ENCODE data around the gene RAD54L2. TPM values are rescaled to one million over a fixed set of nuclear protein-coding genes. Genes with fewer than 3 reads are reported as not detected.

RAD54L2 gene
- total and polyA plus RNA-seq, 2 experiments from 2014 or later = 10.8 to 17.5 TPM

- 97% methylated on average over 13 of the region's 14 CpGs for WGBS (ENCODE audit: low lambda C conversion rate, missing lambda C conversion rate)
- TF ChIP-seq EZH2 (IDR thresholded peaks at IDR 0.05; ENCODE audit: borderline replicate concordance) = no peak
- TF ChIP-seq, protein P1, sequence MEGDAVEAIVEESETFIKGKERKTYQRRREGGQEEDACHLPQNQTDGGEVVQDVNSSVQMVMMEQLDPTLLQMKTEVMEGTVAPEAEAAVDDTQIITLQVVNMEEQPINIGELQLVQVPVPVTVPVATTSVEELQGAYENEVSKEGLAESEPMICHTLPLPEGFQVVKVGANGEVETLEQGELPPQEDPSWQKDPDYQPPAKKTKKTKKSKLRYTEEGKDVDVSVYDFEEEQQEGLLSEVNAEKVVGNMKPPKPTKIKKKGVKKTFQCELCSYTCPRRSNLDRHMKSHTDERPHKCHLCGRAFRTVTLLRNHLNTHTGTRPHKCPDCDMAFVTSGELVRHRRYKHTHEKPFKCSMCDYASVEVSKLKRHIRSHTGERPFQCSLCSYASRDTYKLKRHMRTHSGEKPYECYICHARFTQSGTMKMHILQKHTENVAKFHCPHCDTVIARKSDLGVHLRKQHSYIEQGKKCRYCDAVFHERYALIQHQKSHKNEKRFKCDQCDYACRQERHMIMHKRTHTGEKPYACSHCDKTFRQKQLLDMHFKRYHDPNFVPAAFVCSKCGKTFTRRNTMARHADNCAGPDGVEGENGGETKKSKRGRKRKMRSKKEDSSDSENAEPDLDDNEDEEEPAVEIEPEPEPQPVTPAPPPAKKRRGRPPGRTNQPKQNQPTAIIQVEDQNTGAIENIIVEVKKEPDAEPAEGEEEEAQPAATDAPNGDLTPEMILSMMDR (IDR thresholded peaks at IDR 0.05; ENCODE audit: poor library complexity) = no peak
- TF ChIP-seq EZH2phosphoT487 (IDR thresholded peaks at IDR 0.05; ENCODE audit: low read depth, severe bottlenecking, unreplicated experiment) = no peak
- H3K4me2 ChIP-seq = peak overlapping the region; percentile 76
- H2AFZ ChIP-seq = peak overlapping the region; percentile 88
- H4K20me1 ChIP-seq (ENCODE audit: insufficient read depth, poor library complexity, severe bottlenecking) = peaks cover 3% of the 10 kb centered on the region
- H3K27ac ChIP-seq = peak overlapping the region; percentile 89
- H3K79me2 ChIP-seq = peaks cover 29% of the 10 kb centered on the region
- no peaks in the 10 kb centered on the region for H3K9me2 ChIP-seq (replicated peaks; ENCODE audit: insufficient read depth)
- H3K27me3 ChIP-seq = no peaks in the 10 kb centered on the region
- no peak for DNase-seq (ENCODE audit: low spot score)
- no peaks in the 10 kb centered on the region for H3K4me1 ChIP-seq (ENCODE audit: insufficient read depth)
- no peak overlapping the region for H3K4me3 ChIP-seq
- H3K36me3 ChIP-seq (replicated peaks; ENCODE audit: insufficient read depth, low read depth) = no peaks in the 10 kb centered on the region
- H3K9me3 ChIP-seq (ENCODE audit: low read depth) = no peaks in the 10 kb centered on the region
Observed at GRCh38 chr3:51500632-51501131, 37.8 kb upstream of the RAD54L2 start.

DNA sequence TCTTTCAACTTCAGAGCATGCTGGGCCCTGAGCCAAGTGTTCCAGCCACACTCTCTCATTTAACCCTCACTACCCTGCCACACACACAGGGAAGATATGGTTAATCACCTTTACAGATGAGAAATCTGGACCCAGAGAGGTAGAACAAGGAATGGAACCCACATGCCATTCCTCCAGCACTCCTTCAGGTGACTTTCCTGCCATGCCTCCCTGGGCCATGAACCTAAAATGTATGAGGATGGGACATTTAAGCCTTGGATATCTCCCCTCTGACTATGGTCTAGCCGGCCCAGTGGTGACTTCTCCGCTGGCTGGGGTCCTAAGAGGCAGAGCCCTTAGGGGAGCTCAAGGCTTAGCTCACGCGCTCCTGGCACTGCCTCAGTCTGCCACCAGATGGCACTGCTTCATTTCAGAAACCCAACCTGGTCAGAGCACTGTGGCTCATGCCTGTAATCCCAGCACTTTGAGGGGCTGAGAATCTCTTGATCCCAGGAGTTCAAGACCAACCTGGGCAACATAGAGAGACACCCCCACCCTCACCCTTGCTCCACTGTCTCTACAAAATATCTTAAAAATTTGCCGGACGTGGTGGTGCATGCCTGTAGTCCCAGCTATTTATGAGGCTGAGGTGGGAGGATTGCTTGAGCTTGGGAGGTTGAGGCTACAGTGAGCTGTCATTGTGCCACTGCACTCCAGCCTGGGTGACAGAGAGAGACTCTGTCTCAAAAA lies 36.5 kb upstream of the RAD54L2 start:
- TF ChIP-seq EZH2 (IDR thresholded peaks at IDR 0.05; ENCODE audit: borderline replicate concordance) = no peak
- TF ChIP-seq, protein P1 (IDR thresholded peaks at IDR 0.05; ENCODE audit: poor library complexity) = peak; percentile 95
- no peak for TF ChIP-seq EZH2phosphoT487 (IDR thresholded peaks at IDR 0.05; ENCODE audit: low read depth, severe bottlenecking, unreplicated experiment)
- Histone ChIP-seq H4K20me1 (ENCODE audit: insufficient read depth, poor library complexity, severe bottlenecking) (peaks cover 3% of the 10 kb centered on the region), H3K4me2 (no peak overlapping the region), H2AFZ (no peak overlapping the region), H3K36me3 (replicated peaks; ENCODE audit: insufficient read depth, low read depth) (no peaks in the 10 kb centered on the region), H3K4me3 (no peak overlapping the region), H3K27ac (no peak overlapping the region), H3K27me3 (no peaks in the 10 kb centered on the region), H3K79me2 (peaks cover 16% of the 10 kb centered on the region), H3K9me3 (ENCODE audit: low read depth) (no peaks in the 10 kb centered on the region), H3K4me1 (ENCODE audit: insufficient read depth) (no peaks in the 10 kb centered on the region), H3K9me2 (replicated peaks; ENCODE audit: insufficient read depth) (no peaks in the 10 kb centered on the region)
- DNase-seq (ENCODE audit: low spot score) = peak; percentile 87
- 11% methylated on average over 6 of the region's 6 CpGs for WGBS (ENCODE audit: low lambda C conversion rate, missing lambda C conversion rate)

DNA sequence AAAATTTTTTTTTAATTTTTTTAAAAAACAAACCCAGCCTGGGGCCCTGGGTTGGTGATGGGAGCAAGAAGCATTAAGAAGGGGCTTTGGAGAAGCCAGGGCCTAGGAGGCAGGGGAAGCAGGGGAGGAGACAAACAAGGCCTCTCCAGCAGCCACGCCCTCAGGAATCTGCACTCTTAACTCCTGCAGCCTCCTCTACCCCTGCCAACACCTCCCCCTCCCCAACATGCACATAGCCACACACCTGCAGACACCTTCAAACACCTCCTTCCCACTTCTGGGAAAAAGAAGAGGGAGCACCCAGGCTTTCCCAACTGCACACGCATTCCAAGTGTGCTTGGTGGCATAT lies 36.0 kb upstream of the RAD54L2 start:
- H3K27me3 ChIP-seq = no peaks in the 10 kb centered on the region
- no peaks in the 10 kb centered on the region for H3K36me3 ChIP-seq (replicated peaks; ENCODE audit: insufficient read depth, low read depth)
- peaks cover 10% of the 10 kb centered on the region for H3K79me2 ChIP-seq
- DNase-seq (ENCODE audit: low spot score) = no peak
- no peak overlapping the region for H2AFZ ChIP-seq
- H3K27ac ChIP-seq = no peak overlapping the region
- no peak overlapping the region for H3K4me2 ChIP-seq
- no peak overlapping the region for H3K4me3 ChIP-seq
- TF ChIP-seq, protein P1 (IDR thresholded peaks at IDR 0.05; ENCODE audit: poor library complexity) = no peak
- TF ChIP-seq EZH2phosphoT487 (IDR thresholded peaks at IDR 0.05; ENCODE audit: low read depth, severe bottlenecking, unreplicated experiment) = no peak
- TF ChIP-seq EZH2 (IDR thresholded peaks at IDR 0.05; ENCODE audit: borderline replicate concordance) = no peak
- 56% methylated on average over 2 of the region's 2 CpGs for WGBS (ENCODE audit: low lambda C conversion rate, missing lambda C conversion rate)
- H3K9me3 ChIP-seq (ENCODE audit: low read depth) = no peaks in the 10 kb centered on the region
- H3K9me2 ChIP-seq (replicated peaks; ENCODE audit: insufficient read depth) = no peaks in the 10 kb centered on the region
- no peaks in the 10 kb centered on the region for H3K4me1 ChIP-seq (ENCODE audit: insufficient read depth)
- peaks cover 1% of the 10 kb centered on the region for H4K20me1 ChIP-seq (ENCODE audit: insufficient read depth, poor library complexity, severe bottlenecking)
